Muscle layer of duodenum (tissue), 2 donors: ENCODE data around the gene CDK5R2.

ENCODE experiments used
- H3K27ac ChIP-seq: one replicate; pipeline ENCODE4 v1.7.0; 2013; ENCODE audit warnings: mild to moderate bottlenecking, low read length
- H3K27me3 ChIP-seq: one replicate; pipeline ENCODE4 v1.7.0; 2013; ENCODE audit warnings: low read depth, mild to moderate bottlenecking, control low read depth, low read length
- H3K36me3 ChIP-seq, 2 donors: one replicate each; pipeline ENCODE4 v1.7.0; 2013; ENCODE audit warnings: low read length in 2 of 2, control low read depth in 1 of 2, mild to moderate bottlenecking in 1 of 2; ENCODE audit not compliant: insufficient read depth in 2 of 2, control insufficient read depth in 1 of 2
- H3K4me1 ChIP-seq, 2 donors: one replicate each; pipeline ENCODE4 v1.7.0; 2013; ENCODE audit warnings: low read length in 2 of 2, mild to moderate bottlenecking in 2 of 2, control low read depth in 1 of 2, moderate library complexity in 1 of 2; ENCODE audit not compliant: insufficient read depth in 2 of 2, control insufficient read depth in 1 of 2
- H3K4me3 ChIP-seq, 2 donors: one replicate each; pipeline ENCODE4 v1.7.0; 2013; ENCODE audit warnings: low read length in 2 of 2, low read depth in 1 of 2, mild to moderate bottlenecking in 1 of 2
- H3K9me3 ChIP-seq, 2 donors: one replicate each; pipeline ENCODE4 v1.7.0; 2013; ENCODE audit warnings: low read length in 2 of 2, control low read depth in 1 of 2, mild to moderate bottlenecking in 1 of 2; ENCODE audit not compliant: control insufficient read depth in 1 of 2
- donor health status: healthy.

Gene CDK5R2

DNA sequence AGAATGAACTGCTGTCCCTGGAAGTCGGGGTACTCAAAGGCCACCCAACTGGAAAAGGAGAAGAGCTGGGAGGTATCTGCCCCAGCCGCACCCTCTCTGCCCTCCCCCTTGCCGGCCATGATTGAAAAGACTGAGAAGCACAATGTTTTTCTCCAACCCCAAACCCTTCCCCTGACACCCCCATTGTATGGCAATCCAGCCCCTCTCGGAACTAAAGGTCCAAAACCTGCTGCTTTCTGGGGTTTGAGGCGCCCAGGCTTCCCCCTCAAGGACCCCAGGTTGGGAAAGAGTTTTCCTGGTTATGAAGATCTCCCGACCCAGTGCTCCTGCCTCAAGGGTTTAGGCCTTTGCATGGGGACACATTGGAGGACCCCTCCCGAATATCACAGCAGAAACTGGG lies 32.7 kb downstream of the CDK5R2 start:
- no peak overlapping the region for H3K4me3 ChIP-seq
- no peaks in the 10 kb centered on the region for H3K9me3 ChIP-seq
- peaks cover 73% of the 10 kb centered on the region for H3K27me3 ChIP-seq
- no peaks in the 10 kb centered on the region for H3K36me3 ChIP-seq
- H3K4me1 ChIP-seq: peaks cover 3 to 31% of the 10 kb centered on the region in 2 donors
- no peak overlapping the region for H3K27ac ChIP-seq

DNA sequence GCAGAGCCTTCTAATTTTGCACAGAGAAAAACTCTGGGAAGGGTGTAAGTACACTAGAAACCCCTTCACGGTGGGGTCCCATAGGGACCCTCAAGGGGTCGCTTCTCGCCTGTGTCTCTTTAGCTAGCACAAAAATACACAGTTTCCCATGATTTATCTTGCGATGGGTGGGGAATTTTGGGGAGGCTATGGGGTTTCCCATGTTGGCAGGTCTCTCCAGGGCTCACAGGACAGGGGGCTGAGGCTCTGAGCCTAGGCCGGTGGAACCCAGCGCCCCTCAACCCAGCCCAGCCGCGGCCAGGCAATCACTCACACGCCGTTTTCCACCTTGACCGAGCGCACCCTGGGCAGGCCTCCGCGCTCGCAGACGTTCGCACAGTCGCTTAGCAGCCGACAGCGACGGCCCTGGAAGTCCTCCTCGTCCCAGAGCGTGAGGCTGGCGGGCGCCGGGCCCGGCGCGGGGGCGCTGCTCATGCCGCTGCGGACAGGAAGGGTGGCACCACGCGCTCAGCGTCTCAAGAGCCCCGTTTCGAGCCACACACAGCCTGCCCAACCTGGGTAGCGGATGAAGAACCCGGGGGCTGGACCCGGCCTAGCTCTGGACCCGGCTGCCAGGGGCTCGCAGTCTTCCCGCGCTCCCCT lies 33.4 kb downstream of the CDK5R2 start:
- H3K4me3 ChIP-seq: peak overlapping the region in 1 of 2 donors; percentile 64
- peaks cover 3 to 31% of the 10 kb centered on the region in 2 donors for H3K4me1 ChIP-seq
- H3K27ac ChIP-seq: no peak overlapping the region
- no peaks in the 10 kb centered on the region for H3K36me3 ChIP-seq
- peaks cover 69% of the 10 kb centered on the region for H3K27me3 ChIP-seq
- no peaks in the 10 kb centered on the region for H3K9me3 ChIP-seq

DNA sequence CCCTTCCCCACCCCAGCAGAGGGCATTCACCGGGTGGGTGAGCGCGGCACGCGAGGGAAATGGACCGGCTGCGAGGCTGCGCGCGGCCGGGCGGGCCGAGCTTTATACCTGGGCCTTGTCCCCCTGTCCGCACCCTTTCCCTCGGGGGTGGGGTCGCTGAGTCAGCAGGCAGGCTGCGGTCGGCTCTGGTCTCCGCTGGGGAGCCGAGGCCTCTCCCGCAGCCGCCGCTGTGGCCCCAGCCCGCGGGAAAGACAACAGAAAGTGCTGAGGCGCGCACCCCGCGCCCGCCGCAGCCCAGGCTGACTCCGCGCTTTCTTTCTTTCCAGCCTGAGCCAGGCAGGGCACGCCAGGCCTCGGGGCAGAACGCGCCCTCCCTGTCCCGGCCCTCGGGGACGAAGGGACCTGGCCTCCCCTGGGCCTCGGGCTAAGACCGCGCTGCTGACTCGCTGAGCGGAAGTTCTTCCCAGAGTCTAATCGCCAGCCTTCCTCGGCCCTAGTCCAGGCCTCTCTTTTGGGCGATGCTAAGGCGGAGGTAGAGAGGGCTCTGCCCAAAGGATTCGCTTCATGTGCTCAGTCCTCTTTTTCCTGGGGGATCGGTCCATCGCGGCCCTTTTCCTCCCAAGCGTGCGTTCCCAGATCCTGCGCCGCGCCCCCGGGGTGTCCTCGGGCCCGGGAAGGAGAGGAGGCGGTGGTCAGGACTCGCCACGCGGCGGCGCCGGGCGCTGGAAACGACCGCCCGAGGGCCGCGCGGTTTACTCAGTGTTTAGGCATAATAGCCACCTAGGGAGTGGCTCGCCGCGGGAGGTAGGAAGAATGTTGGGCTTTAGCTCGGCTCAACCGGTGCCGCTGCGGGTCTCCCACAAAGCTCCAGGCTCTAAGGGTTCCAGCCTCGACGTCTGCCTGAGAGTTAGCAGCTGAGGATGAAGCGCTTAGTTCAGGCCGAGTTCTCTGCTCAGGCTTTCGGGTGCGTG lies 34.2 kb downstream of the CDK5R2 start, which contains the start of gene CRYBA2:
CRYBA2 (minus strand) TSS at position 78 of the 971 bp plus-strand sequence. CDS start 246 bp downstream, outside the sequence.
- peak within 1 kb of the TSS; percentile 44 to 64 for H3K4me3 ChIP-seq
- no peaks in the 10 kb centered on the region for H3K36me3 ChIP-seq
- H3K27me3 ChIP-seq: peaks cover 63% of the 10 kb centered on the region
- no peaks in the 10 kb centered on the region for H3K9me3 ChIP-seq
- H3K27ac ChIP-seq: no peak within 1 kb of the TSS
- peaks cover 3 to 31% of the 10 kb centered on the region in 2 donors for H3K4me1 ChIP-seq

DNA sequence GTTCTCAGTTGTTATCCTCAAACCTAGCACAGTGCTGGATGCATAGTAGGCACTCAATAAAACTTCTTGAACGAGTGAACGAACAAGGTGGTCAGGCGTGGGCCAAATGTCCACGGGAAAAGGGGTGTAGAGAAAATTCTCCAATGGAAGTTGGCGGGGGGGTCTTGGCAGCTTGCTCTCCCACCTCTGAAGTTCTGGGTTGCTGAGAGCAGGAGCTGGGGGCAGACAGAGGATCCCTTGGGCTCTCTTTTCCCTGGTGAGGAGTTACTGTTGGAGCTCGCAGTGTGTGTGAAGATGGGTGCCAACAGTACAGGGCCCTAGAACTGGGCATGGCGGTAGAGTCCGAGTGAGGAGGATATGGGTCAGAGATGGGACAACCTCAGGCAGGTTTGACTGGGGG lies 36.1 kb downstream of the CDK5R2 start:
- peaks cover 61% of the 10 kb centered on the region for H3K27me3 ChIP-seq
- H3K4me3 ChIP-seq: no peak overlapping the region
- no peaks in the 10 kb centered on the region for H3K9me3 ChIP-seq
- H3K36me3 ChIP-seq: no peaks in the 10 kb centered on the region
- peaks cover 3 to 31% of the 10 kb centered on the region in 2 donors for H3K4me1 ChIP-seq
- no peak overlapping the region for H3K27ac ChIP-seq

DNA sequence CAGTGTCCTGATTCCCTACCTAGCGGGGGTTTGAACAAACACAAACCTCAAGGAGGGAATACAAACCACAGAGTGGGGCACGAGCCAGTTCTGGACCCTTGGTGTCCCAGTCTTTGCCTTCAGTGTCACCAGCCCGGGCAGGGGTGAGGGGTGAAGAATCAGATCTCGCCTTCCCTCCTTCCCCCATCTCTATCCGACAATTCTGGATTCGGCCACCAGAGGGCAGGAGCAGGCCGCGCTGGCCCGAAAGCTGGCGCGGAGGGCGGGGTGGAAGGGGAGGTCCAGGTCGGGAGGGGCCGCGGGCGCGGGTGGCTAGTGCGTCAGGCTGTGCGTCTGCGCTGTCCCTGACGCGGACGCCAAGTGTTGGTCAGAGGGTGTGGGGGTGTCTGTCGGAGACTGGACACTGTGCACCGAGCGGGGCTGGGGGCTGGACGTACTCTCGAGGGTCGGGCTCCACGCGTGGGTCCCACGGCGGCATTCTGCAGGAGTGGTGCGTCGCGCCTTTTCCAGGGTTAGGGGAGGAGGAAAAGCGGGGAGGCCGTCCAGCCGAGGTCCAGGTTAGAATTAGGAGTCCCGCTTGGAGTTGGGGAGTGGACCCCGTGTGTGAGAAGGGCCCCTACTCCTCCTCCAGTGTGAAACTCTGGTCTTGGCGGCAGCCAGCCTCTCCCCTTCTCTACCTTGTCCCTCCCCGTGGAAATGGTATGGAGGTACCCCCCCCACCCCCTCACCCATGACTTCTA lies 36.7 kb downstream of the CDK5R2 start:
- H3K27ac ChIP-seq: no peak overlapping the region
- no peaks in the 10 kb centered on the region for H3K9me3 ChIP-seq
- peaks cover 61% of the 10 kb centered on the region for H3K27me3 ChIP-seq
- H3K36me3 ChIP-seq: no peaks in the 10 kb centered on the region
- peak overlapping the region; percentile 42 to 57 for H3K4me3 ChIP-seq
- peaks cover 3 to 31% of the 10 kb centered on the region in 2 donors for H3K4me1 ChIP-seq

DNA sequence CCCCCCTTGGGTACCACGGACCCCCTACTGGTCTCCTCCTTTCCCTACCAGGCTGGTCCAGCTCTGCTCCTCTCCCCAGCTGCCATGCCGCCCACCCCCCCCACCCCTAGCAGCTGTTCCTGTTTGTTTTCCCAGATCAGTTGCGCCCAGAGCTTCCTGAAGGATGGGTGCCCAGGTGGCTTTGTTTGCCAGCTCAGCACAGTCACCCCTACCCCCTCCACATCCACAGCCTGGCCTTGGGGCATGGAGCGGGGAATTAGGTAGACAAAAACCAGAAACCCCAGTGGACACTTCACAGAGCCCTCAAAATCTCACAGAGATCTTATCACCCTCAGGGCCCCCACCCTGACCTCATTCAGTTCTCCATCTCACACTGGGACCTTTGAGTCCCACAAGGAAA lies 37.5 kb downstream of the CDK5R2 start:
- Histone ChIP-seq H3K4me1 (peaks cover 3 to 39% of the 10 kb centered on the region in 2 donors), H3K36me3 (no peaks in the 10 kb centered on the region), H3K4me3 (no peak overlapping the region), H3K27ac (no peak overlapping the region), H3K9me3 (no peaks in the 10 kb centered on the region), H3K27me3 (peaks cover 61% of the 10 kb centered on the region)

DNA sequence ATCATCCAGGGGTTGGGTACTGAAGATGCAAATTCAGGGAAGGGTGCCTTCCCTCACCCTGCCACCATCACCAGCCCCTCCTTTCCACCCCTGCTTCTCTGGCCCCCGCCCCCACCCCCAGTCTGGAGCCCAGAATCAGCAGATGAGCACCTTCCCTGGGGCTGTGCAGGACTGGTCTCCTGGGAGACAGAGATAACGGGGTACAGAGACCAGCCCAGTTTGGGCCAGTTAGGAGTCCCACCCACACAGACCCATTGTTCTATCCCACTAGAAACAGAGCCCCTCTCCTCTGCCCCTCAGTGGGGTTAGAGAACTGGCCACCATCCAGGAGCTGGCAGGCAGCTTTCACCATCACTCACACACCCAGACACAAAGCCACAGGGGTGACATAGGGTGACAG lies 38.3 kb downstream of the CDK5R2 start:
- no peak overlapping the region for H3K4me3 ChIP-seq
- H3K4me1 ChIP-seq: peaks cover 3 to 44% of the 10 kb centered on the region in 2 donors
- H3K27me3 ChIP-seq: peaks cover 61% of the 10 kb centered on the region
- no peak overlapping the region for H3K27ac ChIP-seq
- H3K36me3 ChIP-seq: no peaks in the 10 kb centered on the region
- H3K9me3 ChIP-seq: no peaks in the 10 kb centered on the region

DNA sequence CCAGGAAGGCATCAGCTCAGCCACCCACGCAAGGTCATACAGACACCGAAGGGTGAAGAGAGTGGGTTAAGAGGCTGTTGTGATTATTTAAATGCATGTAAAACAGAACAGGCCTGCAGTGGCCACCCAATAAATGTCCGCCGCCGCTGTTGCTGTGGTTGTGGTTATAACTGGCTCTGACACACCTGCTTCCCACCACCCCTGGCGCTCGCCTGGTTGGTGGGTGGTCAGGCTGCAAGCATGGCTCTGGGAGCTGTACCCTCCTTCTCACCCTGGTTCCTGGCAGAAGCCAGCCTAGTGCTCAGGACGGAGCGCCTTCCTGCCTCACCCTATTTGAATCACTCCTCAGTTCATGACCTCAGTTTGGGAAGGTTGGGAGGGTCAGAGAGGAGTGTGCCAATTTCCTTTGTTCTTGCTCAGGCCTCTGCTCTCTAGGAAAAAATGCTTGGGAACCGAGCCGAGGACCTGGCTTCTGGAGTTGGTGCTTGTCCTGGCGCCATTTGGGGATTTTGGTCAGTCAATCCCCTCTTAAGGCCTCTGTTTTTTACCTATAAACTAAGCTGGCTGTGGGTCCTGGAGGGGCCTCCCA lies 39.0 kb downstream of the CDK5R2 start:
- Histone ChIP-seq H3K27me3 (peaks cover 61% of the 10 kb centered on the region), H3K27ac (no peak overlapping the region), H3K9me3 (no peaks in the 10 kb centered on the region), H3K4me3 (no peak overlapping the region), H3K4me1 (peaks cover 2 to 42% of the 10 kb centered on the region in 2 donors), H3K36me3 (no peaks in the 10 kb centered on the region)

DNA sequence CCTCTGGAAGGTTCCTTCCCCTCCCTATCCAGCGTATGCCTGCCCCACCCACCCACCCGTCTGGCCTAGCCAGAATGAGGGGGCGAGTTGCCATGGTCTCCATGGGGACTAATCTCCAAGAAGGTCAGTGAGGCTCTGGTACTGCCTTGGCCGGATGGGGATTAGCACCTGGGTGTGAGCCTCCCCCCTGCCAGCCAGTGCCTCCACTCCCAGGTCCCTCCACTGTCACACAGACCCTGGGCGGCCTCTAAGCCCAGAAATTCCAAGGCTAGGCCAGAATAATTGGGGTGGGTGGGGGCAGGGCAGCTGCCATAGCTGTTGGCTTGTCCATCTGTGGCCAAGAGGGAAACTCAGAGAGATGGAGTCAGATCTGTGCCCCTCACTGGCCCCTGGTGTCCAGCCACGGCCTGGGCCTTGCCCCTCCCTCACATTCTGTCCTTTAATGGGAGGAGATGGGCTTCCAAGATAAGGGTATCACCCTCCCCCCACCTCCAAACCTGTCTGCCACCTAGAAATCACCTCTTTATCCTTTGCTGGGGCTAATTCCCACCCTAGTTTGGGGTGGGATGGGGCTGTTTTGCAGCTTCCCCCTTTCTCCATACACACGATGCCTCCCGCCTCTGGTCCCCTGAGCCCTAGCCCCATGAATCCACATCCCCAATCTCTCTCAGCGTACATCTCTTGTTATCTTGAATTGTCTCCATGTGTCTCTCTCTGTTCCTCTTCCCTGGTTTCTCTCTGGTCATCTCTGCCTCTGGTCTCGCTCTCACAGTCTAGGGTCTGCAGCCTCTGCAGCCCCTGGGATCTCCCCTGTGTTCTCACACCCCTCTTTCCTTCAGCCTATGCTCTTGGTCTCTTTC lies 39.8 kb downstream of the CDK5R2 start:
- Histone ChIP-seq H3K36me3 (no peaks in the 10 kb centered on the region), H3K9me3 (no peaks in the 10 kb centered on the region), H3K4me3 (no peak overlapping the region), H3K27ac (no peak overlapping the region), H3K4me1 (peaks cover 0 to 35% of the 10 kb centered on the region in 2 donors), H3K27me3 (peaks cover 61% of the 10 kb centered on the region)

DNA sequence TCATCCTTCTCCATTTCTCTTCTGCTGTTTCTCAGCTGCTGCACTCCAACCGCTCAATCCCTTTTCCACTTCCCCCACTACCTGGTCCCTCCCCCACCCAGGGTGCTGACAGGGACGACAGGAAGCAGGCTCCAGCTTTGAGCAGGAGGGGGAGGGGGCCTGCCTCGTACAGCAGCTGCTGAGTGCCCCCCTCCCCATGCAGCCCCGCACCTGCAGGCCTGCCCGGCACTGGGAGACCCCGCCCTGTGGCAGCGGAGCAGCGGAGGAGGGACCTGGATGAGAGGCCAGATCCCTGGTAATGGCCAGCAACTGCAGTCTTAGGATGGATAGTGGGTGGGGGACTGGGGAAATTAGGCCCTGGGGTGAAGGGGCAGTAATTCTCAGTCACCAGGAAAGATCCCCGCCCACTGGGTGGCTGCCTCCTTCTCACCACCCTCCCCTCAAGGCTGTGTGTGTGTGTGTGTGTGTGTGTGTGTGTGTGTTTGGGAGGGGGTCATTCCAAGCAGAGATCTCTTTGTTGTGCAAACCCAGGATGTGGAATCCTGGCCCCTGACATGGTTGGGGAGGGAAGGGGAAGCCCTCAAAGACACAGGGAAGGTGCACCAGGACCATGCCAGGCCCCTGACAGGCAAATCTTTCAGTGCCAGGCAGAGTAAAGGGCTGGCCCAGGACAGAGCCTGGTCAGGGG lies 40.6 kb downstream of the CDK5R2 start:
- H3K27ac ChIP-seq: no peak overlapping the region
- H3K9me3 ChIP-seq: no peaks in the 10 kb centered on the region
- peaks cover 0 to 34% of the 10 kb centered on the region in 2 donors for H3K4me1 ChIP-seq
- peaks cover 58% of the 10 kb centered on the region for H3K27me3 ChIP-seq
- H3K4me3 ChIP-seq: no peak overlapping the region
- H3K36me3 ChIP-seq: no peaks in the 10 kb centered on the region
